ENCODE measurements around the gene EPHA10. TPM values are rescaled to one million over a fixed set of nuclear protein-coding genes. Genes with fewer than 3 reads are reported as not detected.

The EPHA10 gene
- total RNA-seq, 1 donor from 2014 or later = not detected

DNA sequence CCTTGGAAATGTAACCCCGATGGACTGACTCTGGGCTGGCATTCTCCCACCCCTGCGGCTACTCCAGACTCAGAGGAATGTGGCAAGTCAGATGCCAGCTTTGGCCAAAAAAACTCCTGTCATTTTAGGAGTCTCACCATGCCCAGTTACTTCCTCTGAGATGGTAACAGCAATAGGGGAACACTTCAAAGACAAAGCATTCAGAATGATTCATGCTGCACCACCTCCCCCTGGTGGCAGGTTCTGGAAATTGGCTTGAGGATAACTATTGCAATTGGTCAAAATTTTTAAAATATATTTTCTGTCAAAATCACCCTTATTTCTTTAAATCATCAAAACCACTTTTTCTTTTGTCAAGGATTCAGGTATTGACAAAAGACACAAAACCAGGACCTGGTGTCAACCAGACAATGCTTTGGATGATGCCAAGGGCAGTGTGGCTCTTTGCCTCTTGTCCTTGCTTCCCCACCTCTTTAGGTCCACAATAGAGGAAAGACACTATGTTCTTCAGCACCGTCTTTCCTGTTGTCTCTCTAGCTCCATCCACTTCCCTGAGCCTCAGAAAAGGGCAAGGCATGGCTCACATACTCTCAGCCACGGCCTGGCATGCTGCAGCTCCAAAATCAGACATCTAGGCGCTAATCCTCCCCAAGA lies 82.5 kb downstream of the EPHA10 start:
- H3K4me1 ChIP-seq (ENCODE audit: control insufficient read depth in 3 of 3, insufficient read depth in 3 of 3, low read length in 3 of 3) = peaks cover 0 to 3% (median 0%) of the 10 kb centered on the region in 3 donors
- H3K4me3 ChIP-seq (ENCODE audit: low read length in 3 of 3) = no peak overlapping the region
- no peak overlapping the region for H3K9ac ChIP-seq (ENCODE audit: low read depth in 1 of 3, low read length in 3 of 3)
- H3K27me3 ChIP-seq (ENCODE audit: control insufficient read depth in 3 of 3, insufficient read depth in 3 of 3, low read length in 3 of 3) = no peaks in the 10 kb centered on the region
- H3K27ac ChIP-seq (ENCODE audit: low read depth, low read length) = no peak overlapping the region
- peaks cover 28 to 46% (median 45%) of the 10 kb centered on the region in 3 donors for H3K36me3 ChIP-seq (ENCODE audit: control insufficient read depth in 3 of 3, insufficient read depth in 3 of 3, low read length in 3 of 3)
- H3K9me3 ChIP-seq (ENCODE audit: control insufficient read depth in 3 of 3, low read length in 3 of 3) = no peaks in the 10 kb centered on the region

GRCh38 chr1:37680933-37681332 lies 84.0 kb downstream of the EPHA10 start:
- no peak overlapping the region for H3K27ac ChIP-seq (ENCODE audit: low read depth, low read length)
- no peaks in the 10 kb centered on the region for H3K9me3 ChIP-seq (ENCODE audit: control insufficient read depth in 3 of 3, low read length in 3 of 3)
- no peaks in the 10 kb centered on the region for H3K27me3 ChIP-seq (ENCODE audit: control insufficient read depth in 3 of 3, insufficient read depth in 3 of 3, low read length in 3 of 3)
- H3K4me3 ChIP-seq (ENCODE audit: low read length in 3 of 3) = no peak overlapping the region
- no peak overlapping the region for H3K9ac ChIP-seq (ENCODE audit: low read depth in 1 of 3, low read length in 3 of 3)
- peaks cover 0 to 3% (median 2%) of the 10 kb centered on the region in 3 donors for H3K4me1 ChIP-seq (ENCODE audit: control insufficient read depth in 3 of 3, insufficient read depth in 3 of 3, low read length in 3 of 3)
- H3K36me3 ChIP-seq (ENCODE audit: control insufficient read depth in 3 of 3, insufficient read depth in 3 of 3, low read length in 3 of 3) = peaks cover 22 to 37% (median 36%) of the 10 kb centered on the region in 3 donors

DNA sequence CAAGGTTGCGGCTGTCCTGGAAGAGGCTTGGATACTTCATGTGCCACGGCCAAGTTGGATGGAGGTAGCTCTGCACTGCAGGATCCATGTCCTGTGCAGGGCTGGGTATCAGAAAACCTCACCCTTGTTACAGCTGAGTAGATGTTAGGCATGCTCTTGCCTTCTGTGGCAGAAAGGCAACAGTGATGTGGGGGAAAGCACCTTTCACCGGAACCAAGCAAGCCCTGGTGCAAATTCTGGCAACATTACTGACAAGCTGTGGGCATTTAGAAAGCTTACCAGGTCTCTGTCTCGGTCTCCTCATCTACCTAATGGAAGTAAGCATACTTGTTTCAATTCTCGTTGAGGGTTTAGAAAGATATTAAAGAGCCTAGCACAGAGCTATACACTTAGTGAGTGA lies 87.1 kb downstream of the EPHA10 start:
- H3K27ac ChIP-seq (ENCODE audit: low read depth, low read length) = no peak overlapping the region
- H3K9ac ChIP-seq (ENCODE audit: low read depth in 1 of 3, low read length in 3 of 3) = no peak overlapping the region
- H3K4me1 ChIP-seq (ENCODE audit: control insufficient read depth in 3 of 3, insufficient read depth in 3 of 3, low read length in 3 of 3) = peaks cover 0 to 6% (median 3%) of the 10 kb centered on the region in 3 donors
- no peak overlapping the region for H3K4me3 ChIP-seq (ENCODE audit: low read length in 3 of 3)
- peaks cover 3 to 14% (median 13%) of the 10 kb centered on the region in 3 donors for H3K36me3 ChIP-seq (ENCODE audit: control insufficient read depth in 3 of 3, insufficient read depth in 3 of 3, low read length in 3 of 3)
- H3K27me3 ChIP-seq (ENCODE audit: control insufficient read depth in 3 of 3, insufficient read depth in 3 of 3, low read length in 3 of 3) = peaks cover 0 to 9% (median 5%) of the 10 kb centered on the region in 3 donors
- no peaks in the 10 kb centered on the region for H3K9me3 ChIP-seq (ENCODE audit: control insufficient read depth in 3 of 3, low read length in 3 of 3)

DNA sequence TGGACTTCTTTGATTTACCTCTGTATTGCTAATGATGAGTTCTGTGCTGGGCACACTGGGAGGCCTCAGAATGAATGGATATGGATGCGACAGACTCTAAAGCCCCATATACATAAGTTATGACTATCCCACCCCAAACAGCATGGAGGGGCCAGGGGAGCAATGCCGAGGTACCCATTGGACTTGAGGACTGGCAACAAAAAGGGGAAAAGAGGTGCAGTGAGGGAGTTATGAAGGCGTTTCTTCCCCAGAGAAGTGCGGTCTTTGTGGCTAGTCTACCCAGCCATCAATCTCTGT lies 87.8 kb downstream of the EPHA10 start:
- Histone ChIP-seq H3K36me3 (ENCODE audit: control insufficient read depth in 3 of 3, insufficient read depth in 3 of 3, low read length in 3 of 3) (peaks cover 0 to 7% (median 7%) of the 10 kb centered on the region in 3 donors), H3K4me3 (ENCODE audit: low read length in 3 of 3) (no peak overlapping the region), H3K9me3 (ENCODE audit: control insufficient read depth in 3 of 3, low read length in 3 of 3) (no peaks in the 10 kb centered on the region), H3K9ac (ENCODE audit: low read depth in 1 of 3, low read length in 3 of 3) (no peak overlapping the region), H3K27me3 (ENCODE audit: control insufficient read depth in 3 of 3, insufficient read depth in 3 of 3, low read length in 3 of 3) (peaks cover 0 to 13% (median 10%) of the 10 kb centered on the region in 3 donors), H3K27ac (ENCODE audit: low read depth, low read length) (no peak overlapping the region), H3K4me1 (ENCODE audit: control insufficient read depth in 3 of 3, insufficient read depth in 3 of 3, low read length in 3 of 3) (peaks cover 0 to 6% (median 0%) of the 10 kb centered on the region in 3 donors)

DNA sequence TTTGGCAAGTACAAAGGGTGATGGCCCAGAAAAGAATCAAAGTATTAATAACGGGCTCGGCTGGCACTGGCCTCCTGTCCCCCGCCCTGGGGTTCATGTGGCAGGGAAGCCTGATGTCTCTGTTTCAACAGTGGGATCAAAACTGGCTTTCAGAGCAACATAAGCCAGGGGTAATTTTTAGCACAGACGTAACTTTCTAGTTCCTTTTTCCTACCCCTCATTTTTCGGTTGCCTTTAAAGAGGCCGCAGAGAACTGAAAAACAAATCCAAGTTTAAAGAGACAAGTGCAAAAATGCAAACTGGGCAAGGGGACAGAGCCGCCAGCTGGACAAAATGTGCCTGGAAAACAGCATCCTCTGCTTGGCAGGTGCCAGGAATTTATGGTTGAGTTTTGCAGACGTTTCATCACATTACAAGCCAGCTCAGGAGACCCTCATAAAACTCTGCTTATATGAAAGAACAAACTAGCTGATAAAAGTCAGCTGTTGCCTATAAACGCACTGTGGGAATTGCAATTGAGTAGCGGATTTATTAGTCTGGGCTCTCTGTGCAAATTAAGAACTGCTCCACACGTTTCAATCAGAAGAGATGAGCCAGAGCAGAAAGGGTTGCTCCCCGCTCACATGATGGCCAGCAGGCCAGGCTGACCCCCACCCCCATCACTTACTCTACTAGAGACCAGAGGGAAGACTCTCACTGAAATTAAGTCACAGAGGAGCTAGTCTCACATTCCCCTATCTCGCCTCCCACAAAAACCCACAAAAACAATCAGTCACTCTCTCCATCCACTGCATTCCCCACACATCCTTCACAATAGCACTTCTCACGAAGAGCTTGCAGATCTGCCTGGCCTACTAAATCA lies 88.4 kb downstream of the EPHA10 start:
- peaks cover 0 to 6% (median 0%) of the 10 kb centered on the region in 3 donors for H3K4me1 ChIP-seq (ENCODE audit: control insufficient read depth in 3 of 3, insufficient read depth in 3 of 3, low read length in 3 of 3)
- no peak overlapping the region for H3K27ac ChIP-seq (ENCODE audit: low read depth, low read length)
- peaks cover 0 to 7% (median 6%) of the 10 kb centered on the region in 3 donors for H3K36me3 ChIP-seq (ENCODE audit: control insufficient read depth in 3 of 3, insufficient read depth in 3 of 3, low read length in 3 of 3)
- H3K9ac ChIP-seq (ENCODE audit: low read depth in 1 of 3, low read length in 3 of 3) = no peak overlapping the region
- peaks cover 3 to 15% (median 10%) of the 10 kb centered on the region in 3 donors for H3K27me3 ChIP-seq (ENCODE audit: control insufficient read depth in 3 of 3, insufficient read depth in 3 of 3, low read length in 3 of 3)
- H3K9me3 ChIP-seq (ENCODE audit: control insufficient read depth in 3 of 3, low read length in 3 of 3) = no peaks in the 10 kb centered on the region
- no peak overlapping the region for H3K4me3 ChIP-seq (ENCODE audit: low read length in 3 of 3)

DNA sequence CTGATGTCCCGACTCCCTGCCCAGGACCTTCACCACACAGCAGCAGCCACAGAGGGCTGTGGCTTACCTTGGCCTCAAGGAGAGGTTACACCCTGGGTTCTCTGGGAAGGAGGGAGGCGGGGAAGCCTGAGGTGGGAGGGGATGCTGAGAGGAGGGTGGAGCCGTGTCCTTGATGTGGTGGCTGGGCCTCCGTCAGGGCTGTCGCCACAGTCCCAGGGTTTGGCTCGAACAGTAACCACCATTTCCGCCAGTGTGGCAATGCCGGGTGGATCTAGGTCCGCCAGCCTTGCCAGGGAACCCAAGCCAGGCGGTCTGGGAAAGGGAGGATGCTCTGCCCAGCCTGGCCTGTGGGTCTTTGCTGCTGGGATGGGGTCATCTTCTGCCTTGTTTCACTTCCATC lies 91.0 kb downstream of the EPHA10 start:
- H3K27ac ChIP-seq (ENCODE audit: low read depth, low read length) = no peak overlapping the region
- H3K9me3 ChIP-seq (ENCODE audit: control insufficient read depth in 3 of 3, low read length in 3 of 3) = no peaks in the 10 kb centered on the region
- H3K4me3 ChIP-seq (ENCODE audit: low read length in 3 of 3) = no peak overlapping the region
- peaks cover 0 to 6% (median 0%) of the 10 kb centered on the region in 3 donors for H3K4me1 ChIP-seq (ENCODE audit: control insufficient read depth in 3 of 3, insufficient read depth in 3 of 3, low read length in 3 of 3)
- peaks cover 9 to 35% (median 20%) of the 10 kb centered on the region in 3 donors for H3K27me3 ChIP-seq (ENCODE audit: control insufficient read depth in 3 of 3, insufficient read depth in 3 of 3, low read length in 3 of 3)
- H3K9ac ChIP-seq (ENCODE audit: low read depth in 1 of 3, low read length in 3 of 3) = no peak overlapping the region
- H3K36me3 ChIP-seq (ENCODE audit: control insufficient read depth in 3 of 3, insufficient read depth in 3 of 3, low read length in 3 of 3) = no peaks in the 10 kb centered on the region

- Histone ChIP-seq H3K27ac (ENCODE audit: low read depth, low read length) (no peak overlapping the region), H3K4me1 (ENCODE audit: control insufficient read depth in 3 of 3, insufficient read depth in 3 of 3, low read length in 3 of 3) (peaks cover 0 to 6% (median 0%) of the 10 kb centered on the region in 3 donors), H3K9ac (ENCODE audit: low read depth in 1 of 3, low read length in 3 of 3) (no peak overlapping the region), H3K4me3 (ENCODE audit: low read length in 3 of 3) (no peak overlapping the region), H3K36me3 (ENCODE audit: control insufficient read depth in 3 of 3, insufficient read depth in 3 of 3, low read length in 3 of 3) (no peaks in the 10 kb centered on the region), H3K27me3 (ENCODE audit: control insufficient read depth in 3 of 3, insufficient read depth in 3 of 3, low read length in 3 of 3) (peaks cover 16 to 42% (median 30%) of the 10 kb centered on the region in 3 donors), H3K9me3 (ENCODE audit: control insufficient read depth in 3 of 3, low read length in 3 of 3) (no peaks in the 10 kb centered on the region)
These were observed 92.6 kb downstream of the EPHA10 start for GRCh38 chr1:37672136-37672870.

- H3K9me3 ChIP-seq (ENCODE audit: control insufficient read depth in 3 of 3, low read length in 3 of 3) = no peaks in the 10 kb centered on the region
- no peak overlapping the region for H3K9ac ChIP-seq (ENCODE audit: low read depth in 1 of 3, low read length in 3 of 3)
- no peak overlapping the region for H3K4me3 ChIP-seq (ENCODE audit: low read length in 3 of 3)
- peaks cover 0 to 6% (median 0%) of the 10 kb centered on the region in 3 donors for H3K4me1 ChIP-seq (ENCODE audit: control insufficient read depth in 3 of 3, insufficient read depth in 3 of 3, low read length in 3 of 3)
- H3K36me3 ChIP-seq (ENCODE audit: control insufficient read depth in 3 of 3, insufficient read depth in 3 of 3, low read length in 3 of 3) = no peaks in the 10 kb centered on the region
- no peak overlapping the region for H3K27ac ChIP-seq (ENCODE audit: low read depth, low read length)
- peaks cover 20 to 42% (median 38%) of the 10 kb centered on the region in 3 donors for H3K27me3 ChIP-seq (ENCODE audit: control insufficient read depth in 3 of 3, insufficient read depth in 3 of 3, low read length in 3 of 3)
These were observed 93.7 kb downstream of the EPHA10 start for GRCh38 chr1:37671261-37671660.

GRCh38 chr1:37670133-37670532 lies 94.8 kb downstream of the EPHA10 start:
- Histone ChIP-seq H3K9ac (ENCODE audit: low read depth in 1 of 3, low read length in 3 of 3) (no peak overlapping the region), H3K36me3 (ENCODE audit: control insufficient read depth in 3 of 3, insufficient read depth in 3 of 3, low read length in 3 of 3) (no peaks in the 10 kb centered on the region), H3K4me1 (ENCODE audit: control insufficient read depth in 3 of 3, insufficient read depth in 3 of 3, low read length in 3 of 3) (no peaks in the 10 kb centered on the region), H3K27me3 (ENCODE audit: control insufficient read depth in 3 of 3, insufficient read depth in 3 of 3, low read length in 3 of 3) (peaks cover 20 to 43% (median 38%) of the 10 kb centered on the region in 3 donors), H3K4me3 (ENCODE audit: low read length in 3 of 3) (no peak overlapping the region), H3K27ac (ENCODE audit: low read depth, low read length) (no peak overlapping the region), H3K9me3 (ENCODE audit: control insufficient read depth in 3 of 3, low read length in 3 of 3) (no peaks in the 10 kb centered on the region)
